ENCODE data around the gene ZNF689. TPM values are rescaled to one million over a fixed set of nuclear protein-coding genes. Genes with fewer than 3 reads are reported as not detected.
A peak's percentile ranks its signal among the peaks of the same experiment; 100 is the strongest.

The ZNF689 gene
- total RNA-seq, 1 donor from 2014 or later: 7.1 TPM

GRCh38 chr16:30588651-30589050 lies 21.5 kb downstream of the ZNF689 start:
- H3K4me3 Mint-ChIP-seq (ENCODE audit: unreplicated experiment): no peak overlapping the region
- TF ChIP-seq, protein P1, sequence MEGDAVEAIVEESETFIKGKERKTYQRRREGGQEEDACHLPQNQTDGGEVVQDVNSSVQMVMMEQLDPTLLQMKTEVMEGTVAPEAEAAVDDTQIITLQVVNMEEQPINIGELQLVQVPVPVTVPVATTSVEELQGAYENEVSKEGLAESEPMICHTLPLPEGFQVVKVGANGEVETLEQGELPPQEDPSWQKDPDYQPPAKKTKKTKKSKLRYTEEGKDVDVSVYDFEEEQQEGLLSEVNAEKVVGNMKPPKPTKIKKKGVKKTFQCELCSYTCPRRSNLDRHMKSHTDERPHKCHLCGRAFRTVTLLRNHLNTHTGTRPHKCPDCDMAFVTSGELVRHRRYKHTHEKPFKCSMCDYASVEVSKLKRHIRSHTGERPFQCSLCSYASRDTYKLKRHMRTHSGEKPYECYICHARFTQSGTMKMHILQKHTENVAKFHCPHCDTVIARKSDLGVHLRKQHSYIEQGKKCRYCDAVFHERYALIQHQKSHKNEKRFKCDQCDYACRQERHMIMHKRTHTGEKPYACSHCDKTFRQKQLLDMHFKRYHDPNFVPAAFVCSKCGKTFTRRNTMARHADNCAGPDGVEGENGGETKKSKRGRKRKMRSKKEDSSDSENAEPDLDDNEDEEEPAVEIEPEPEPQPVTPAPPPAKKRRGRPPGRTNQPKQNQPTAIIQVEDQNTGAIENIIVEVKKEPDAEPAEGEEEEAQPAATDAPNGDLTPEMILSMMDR (IDR thresholded peaks at IDR 0.05): no peak
- no peak for DNase-seq (ENCODE audit: low spot score)
- H3K27ac Mint-ChIP-seq (ENCODE audit: unreplicated experiment): no peak overlapping the region
- no peaks in the 10 kb centered on the region for H3K27me3 Mint-ChIP-seq (ENCODE audit: low read depth)
- no peaks in the 10 kb centered on the region for H3K9me3 Mint-ChIP-seq (ENCODE audit: low read depth)
- H3K4me1 Mint-ChIP-seq (ENCODE audit: low read depth): peaks cover 22% of the 10 kb centered on the region
- H3K36me3 Mint-ChIP-seq (ENCODE audit: low read depth): no peaks in the 10 kb centered on the region

DNA sequence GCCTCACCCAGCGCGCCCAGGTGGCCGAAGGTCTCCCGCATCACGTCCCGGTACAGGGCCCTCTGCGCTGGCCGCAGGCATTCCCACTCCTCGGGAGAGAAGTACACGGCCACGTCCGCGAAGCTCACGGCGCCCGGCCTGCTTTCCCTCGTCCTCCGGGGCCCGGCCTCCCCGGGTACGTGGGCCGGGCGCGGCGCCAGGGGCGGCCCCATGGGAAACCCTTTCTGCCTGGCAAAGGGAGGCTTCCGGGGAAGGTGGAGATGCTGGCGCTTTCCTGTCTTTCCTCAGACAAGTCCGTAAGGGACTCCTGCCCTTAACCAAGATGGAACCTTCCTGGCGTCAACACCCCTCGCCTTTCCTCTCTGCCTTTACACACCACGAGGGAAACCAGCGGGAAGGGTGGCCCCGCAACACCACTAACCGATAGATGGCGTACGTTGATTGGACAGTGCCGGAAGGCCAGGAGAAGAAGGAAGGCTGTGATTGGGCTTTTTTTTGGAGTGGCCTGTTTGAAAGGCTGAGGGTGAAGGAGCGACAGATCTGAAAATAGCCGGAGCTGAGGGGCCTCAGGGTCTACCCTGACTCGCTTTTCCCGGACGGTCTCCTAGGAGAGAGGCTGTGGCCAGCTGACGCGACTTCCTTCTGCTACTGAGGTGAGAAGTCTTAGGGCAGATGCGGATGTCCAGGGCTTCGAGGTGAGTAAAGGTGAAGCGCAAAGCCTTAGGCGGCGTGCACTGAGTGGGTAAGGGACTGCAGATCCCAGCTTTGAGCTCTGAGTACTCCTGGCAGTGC lies 24.6 kb downstream of the ZNF689 start, which contains the start of gene ZNF785:
Gene ZNF785, minus strand, starts transcription at position 298 of the 792 bp plus-strand sequence. Its CDS starts 86 bp downstream, at position 212.
- no peaks in the 10 kb centered on the region for H3K9me3 Mint-ChIP-seq (ENCODE audit: low read depth)
- TF ChIP-seq, protein P1 (IDR thresholded peaks at IDR 0.05): peak; percentile 43
- DNase-seq (ENCODE audit: low spot score): peak; percentile 94
- no peaks in the 10 kb centered on the region for H3K27me3 Mint-ChIP-seq (ENCODE audit: low read depth)
- peaks cover 22% of the 10 kb centered on the region for H3K4me1 Mint-ChIP-seq (ENCODE audit: low read depth)
- H3K36me3 Mint-ChIP-seq (ENCODE audit: low read depth): peaks cover 7% of the 10 kb centered on the region
- H3K27ac Mint-ChIP-seq (ENCODE audit: unreplicated experiment): peak within 1 kb of the TSS; percentile 89
- H3K4me3 Mint-ChIP-seq (ENCODE audit: unreplicated experiment): peak within 1 kb of the TSS; percentile 83

GRCh38 chr16:30585022-30585399 lies 25.2 kb downstream of the ZNF689 start:
- Mint-ChIP-seq H3K4me3 (ENCODE audit: unreplicated experiment) (peak overlapping the region; percentile 83), H3K27ac (ENCODE audit: unreplicated experiment) (peak overlapping the region; percentile 89), H3K4me1 (ENCODE audit: low read depth) (peaks cover 22% of the 10 kb centered on the region), H3K27me3 (ENCODE audit: low read depth) (no peaks in the 10 kb centered on the region), H3K9me3 (ENCODE audit: low read depth) (no peaks in the 10 kb centered on the region), H3K36me3 (ENCODE audit: low read depth) (peaks cover 7% of the 10 kb centered on the region)
- TF ChIP-seq, protein P1 (IDR thresholded peaks at IDR 0.05): no peak
- DNase-seq (ENCODE audit: low spot score): no peak

GRCh38 chr16:30582611-30583340 lies 27.4 kb downstream of the ZNF689 start:
- Mint-ChIP-seq H3K4me3 (ENCODE audit: unreplicated experiment) (no peak overlapping the region), H3K4me1 (ENCODE audit: low read depth) (peaks cover 22% of the 10 kb centered on the region), H3K27me3 (ENCODE audit: low read depth) (no peaks in the 10 kb centered on the region), H3K9me3 (ENCODE audit: low read depth) (no peaks in the 10 kb centered on the region), H3K27ac (ENCODE audit: unreplicated experiment) (no peak overlapping the region), H3K36me3 (ENCODE audit: low read depth) (peaks cover 9% of the 10 kb centered on the region)
- DNase-seq (ENCODE audit: low spot score): no peak
- TF ChIP-seq, protein P1 (IDR thresholded peaks at IDR 0.05): no peak

GRCh38 chr16:30581457-30581856 lies 28.7 kb downstream of the ZNF689 start:
- H3K36me3 Mint-ChIP-seq (ENCODE audit: low read depth): peaks cover 9% of the 10 kb centered on the region
- no peak overlapping the region for H3K4me3 Mint-ChIP-seq (ENCODE audit: unreplicated experiment)
- H3K27me3 Mint-ChIP-seq (ENCODE audit: low read depth): no peaks in the 10 kb centered on the region

More at GRCh38 chr16:30581457-30581856, 28.7 kb downstream of the ZNF689 start:
- H3K4me1 Mint-ChIP-seq (ENCODE audit: low read depth): peaks cover 18% of the 10 kb centered on the region
- TF ChIP-seq, protein P1 (IDR thresholded peaks at IDR 0.05): no peak
- DNase-seq (ENCODE audit: low spot score): no peak
- no peaks in the 10 kb centered on the region for H3K9me3 Mint-ChIP-seq (ENCODE audit: low read depth)
- H3K27ac Mint-ChIP-seq (ENCODE audit: unreplicated experiment): no peak overlapping the region
